Psoas muscle (tissue), 8 donors: ENCODE results near the gene PKHD1. TPM values are rescaled to one million over a fixed set of nuclear protein-coding genes. Genes with fewer than 3 reads are reported as not detected.
"Not testable (repeated sequence)": the region's sequence is repeated elsewhere in the genome, so short reads cannot be mapped to it uniquely, and the experiment has no call there.

ENCODE experiments used
- ATAC-seq, 4 donors: fragments of 200-7000 bp; cut with Tn5 transposase; one replicate each; pipeline ENCODE4 v1.9.1; 2020; ENCODE audit warnings: moderate library complexity in 3 of 4, mild to moderate bottlenecking in 2 of 4
- DNase-seq, 2 donors: peaks; one replicate each; pipeline ENCODE4 v3.0.0-alpha.2; 2020
- H3K27ac ChIP-seq: fragments of 200-600 bp; one replicate; pipeline ENCODE4 v1.8.0; 2022
- H3K27me3 ChIP-seq, 3 donors: fragments of 200-600 bp in 1 of 3; one replicate each; pipeline versions ENCODE4 v1.6.1 to v1.8.0; 2013 to 2022; ENCODE audit warnings: low read length in 2 of 3, mild to moderate bottlenecking in 2 of 3, moderate library complexity in 1 of 3; ENCODE audit not compliant: insufficient read depth in 3 of 3
- H3K36me3 ChIP-seq, 2 donors: fragments of 200-600 bp in 1 of 2; one replicate each; pipeline versions ENCODE4 v1.6.1 to v1.8.0; 2013 to 2022; ENCODE audit warnings: low read depth in 1 of 2, mild to moderate bottlenecking in 1 of 2, moderate library complexity in 1 of 2; ENCODE audit not compliant: insufficient read depth in 1 of 2
- H3K4me1 ChIP-seq: fragments of 200-600 bp; one replicate; pipeline ENCODE4 v1.8.0; 2022
- H3K4me3 ChIP-seq: fragments of 200-600 bp; one replicate; pipeline ENCODE4 v1.8.0; 2022; ENCODE audit warnings: mild to moderate bottlenecking
- H3K9me3 ChIP-seq: fragments of 200-600 bp; one replicate; pipeline ENCODE4 v1.8.0; 2022
- WGBS, 3 donors: extraction: QIAGEN DNeasy Blood & Tissue Kit; methylation state at CpG; one replicate each; pipeline versions ENCODE4 v1.1.6 to v1.1.7; 2013; 5-methylcytosine and 5-hydroxymethylcytosine counted together
- intact Hi-C, 2 donors: fragments of 100-400 bp; cut with DNase I; formaldehyde crosslinking; loops; one replicate each; pipeline versions ENCODE4 v1.11.0 to v1.14.2; 2022
- polyA plus RNA-seq, 3 donors: library from polyadenylated mRNA; stranded (reverse); fragments of 200-250 nt; gene quantifications; one replicate each; pipeline ENCODE4 v1.2.3, GENCODE V29; 2013
- total RNA-seq, 4 donors: library from RNA; stranded (reverse); fragmentation: NEBNext Ultra II Directional in 2 of 4; extraction: Animal tissue kit (Norgen Biotek cat#: 25700) in 2 of 4; gene quantifications; one replicate each; pipeline versions ENCODE4 v1.2.1 to v1.2.4, GENCODE V29; 2021 to 2023
- TF ChIP-seq, protein P1 (sequence below): fragments of 200-600 bp; IDR thresholded peaks from one replicate; pipeline ENCODE4 v1.8.0; 2022; ENCODE audit warnings: antibody characterized with exemption
- donor health status: healthy with polysubstance abuse.
- donor health status: DM: no; HTN: no; CAD: no; lungs with moderate emphysema.
- donor health status: Bipolar disorder and iron deficiency.
- donor health status: healthy.
- donor health status: DM: yes; HTN: yes; CAD: no.
- donor health status: DM: no; HTN: no; CAD: no.
- donor health status: DM: no; HTN: no; CAD: no.
- donor health status: DM: yes; HTN: yes; CAD: no.

Gene PKHD1
- total and polyA plus RNA-seq, 7 donors, result under 0.01 to 0.11 (median 0.02) TPM; not detected in 2

GRCh38 chr6:51929934-51930574 is 157.4 kb downstream of the PKHD1 start:
- WGBS, 3 donors, result 77 to 86% (median 77%) methylated on average over 5 of the region's 5 CpGs
- Histone ChIP-seq H3K27me3 (no peaks in the 10 kb centered on the region), H3K36me3 (no peaks in the 10 kb centered on the region), H3K9me3 (no peaks in the 10 kb centered on the region), H3K27ac (no peak overlapping the region), H3K4me3 (no peak overlapping the region), H3K4me1 (no peaks in the 10 kb centered on the region)
- intact Hi-C loops, result no loop called here
- ATAC-seq, result no peak
- DNase-seq, result no peak
- TF ChIP-seq, protein P1, sequence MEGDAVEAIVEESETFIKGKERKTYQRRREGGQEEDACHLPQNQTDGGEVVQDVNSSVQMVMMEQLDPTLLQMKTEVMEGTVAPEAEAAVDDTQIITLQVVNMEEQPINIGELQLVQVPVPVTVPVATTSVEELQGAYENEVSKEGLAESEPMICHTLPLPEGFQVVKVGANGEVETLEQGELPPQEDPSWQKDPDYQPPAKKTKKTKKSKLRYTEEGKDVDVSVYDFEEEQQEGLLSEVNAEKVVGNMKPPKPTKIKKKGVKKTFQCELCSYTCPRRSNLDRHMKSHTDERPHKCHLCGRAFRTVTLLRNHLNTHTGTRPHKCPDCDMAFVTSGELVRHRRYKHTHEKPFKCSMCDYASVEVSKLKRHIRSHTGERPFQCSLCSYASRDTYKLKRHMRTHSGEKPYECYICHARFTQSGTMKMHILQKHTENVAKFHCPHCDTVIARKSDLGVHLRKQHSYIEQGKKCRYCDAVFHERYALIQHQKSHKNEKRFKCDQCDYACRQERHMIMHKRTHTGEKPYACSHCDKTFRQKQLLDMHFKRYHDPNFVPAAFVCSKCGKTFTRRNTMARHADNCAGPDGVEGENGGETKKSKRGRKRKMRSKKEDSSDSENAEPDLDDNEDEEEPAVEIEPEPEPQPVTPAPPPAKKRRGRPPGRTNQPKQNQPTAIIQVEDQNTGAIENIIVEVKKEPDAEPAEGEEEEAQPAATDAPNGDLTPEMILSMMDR, result no peak

DNA sequence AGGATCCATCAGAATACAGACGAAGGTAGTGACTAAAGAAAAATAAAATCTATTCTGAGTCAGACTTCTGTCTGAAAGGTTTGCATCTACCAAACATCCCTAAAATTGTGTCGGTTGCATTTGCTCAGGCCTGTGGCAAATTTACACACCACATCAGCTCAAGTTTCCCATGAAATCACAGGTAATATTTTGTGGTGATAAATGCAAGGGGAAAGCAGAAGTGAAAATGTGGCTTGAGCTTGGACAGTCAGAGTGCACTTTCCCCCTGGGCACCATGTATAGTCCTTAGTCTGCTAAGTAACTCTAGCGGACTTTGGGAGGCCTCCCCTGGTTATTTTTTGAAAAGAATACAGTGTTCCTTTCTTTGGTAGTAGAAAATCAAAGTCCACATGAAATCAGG is 159.1 kb downstream of the PKHD1 start:
- WGBS, 3 donors, result 60 to 75% (median 61%) methylated on average over 3 of the region's 3 CpGs
- Histone ChIP-seq H3K4me3 (no peak overlapping the region), H3K9me3 (no peaks in the 10 kb centered on the region), H3K27me3 (no peaks in the 10 kb centered on the region), H3K4me1 (no peaks in the 10 kb centered on the region), H3K36me3 (no peaks in the 10 kb centered on the region), H3K27ac (no peak overlapping the region)
- TF ChIP-seq, protein P1, result no peak
- intact Hi-C loops, result no loop called here
- no peak for DNase-seq
- no peak for ATAC-seq

- no peaks in the 10 kb centered on the region for H3K36me3 ChIP-seq
- TF ChIP-seq, protein P1, result no peak
- H3K27ac ChIP-seq, result no peak overlapping the region
- no peak for DNase-seq
- no peak overlapping the region for H3K4me3 ChIP-seq
- 74 to 100% (median 100%) methylated on average over 1 of the region's 1 CpG for WGBS, 3 donors
- no peaks in the 10 kb centered on the region for H3K9me3 ChIP-seq
- intact Hi-C loops, result no loop called here
- H3K27me3 ChIP-seq, result no peaks in the 10 kb centered on the region
- no peaks in the 10 kb centered on the region for H3K4me1 ChIP-seq
- ATAC-seq, result no peak
Measured at GRCh38 chr6:51927450-51927849, 160.0 kb downstream of the PKHD1 start.

GRCh38 chr6:51926125-51926524 is 161.3 kb downstream of the PKHD1 start:
- H3K36me3 ChIP-seq, result no peaks in the 10 kb centered on the region
- H3K4me1 ChIP-seq, result no peaks in the 10 kb centered on the region
- no peaks in the 10 kb centered on the region for H3K9me3 ChIP-seq
- 75 to 86% (median 84%) methylated on average over 5 of the region's 5 CpGs for WGBS, 3 donors
- H3K4me3 ChIP-seq, result no peak overlapping the region
- no peaks in the 10 kb centered on the region for H3K27me3 ChIP-seq
- no peak overlapping the region for H3K27ac ChIP-seq
- TF ChIP-seq, protein P1, result no peak
- intact Hi-C loops, result no loop called here
- no peak for ATAC-seq
- DNase-seq, result no peak

GRCh38 chr6:51922479-51922878 is 164.9 kb downstream of the PKHD1 start:
- H3K27me3 ChIP-seq, H3K4me1 ChIP-seq, H3K27ac ChIP-seq, ATAC-seq, H3K4me3 ChIP-seq, H3K9me3 ChIP-seq, DNase-seq, H3K36me3 ChIP-seq, intact Hi-C loops: not testable (repeated sequence)
- 90 to 96% (median 95%) methylated on average over 9 of the region's 9 CpGs for WGBS, 3 donors

GRCh38 chr6:51918347-51918746 is 169.1 kb downstream of the PKHD1 start:
- DNase-seq, H3K36me3 ChIP-seq, H3K4me1 ChIP-seq, H3K27me3 ChIP-seq, H3K27ac ChIP-seq, ATAC-seq, intact Hi-C loops, H3K4me3 ChIP-seq, H3K9me3 ChIP-seq: not testable (repeated sequence)
- WGBS, 3 donors, result 90 to 97% (median 93%) methylated on average over 2 of the region's 2 CpGs
